HepG2 (cell line): ENCODE results near the gene NGEF. TPM values are rescaled to one million over a fixed set of nuclear protein-coding genes. Genes with fewer than 3 reads are reported as not detected.

Experiments
- AGO2 ChIP-seq: fragments of 200-400 bp; formaldehyde crosslinking; optimal IDR thresholded peaks from 2 replicates; pipeline ENCODE3; 2017; ENCODE audit warnings: mild to moderate bottlenecking, low read depth, low read length, moderate library complexity
- ARHGAP35 ChIP-seq: sonication (generic); formaldehyde crosslinking; IDR thresholded peaks from 2 replicates; pipeline ENCODE4 v1.9.0; 2022; ENCODE audit warnings: mild to moderate bottlenecking, inconsistent platforms, moderate library complexity, missing genetic modification reagents, borderline replicate concordance
- ATM ChIP-seq: fragments of 450-650 bp; IDR thresholded peaks from 2 replicates; pipeline ENCODE4 v1.7.1; 2017; ENCODE audit warnings: mild to moderate bottlenecking, borderline replicate concordance
- BCLAF1 ChIP-seq: fragments of 450-650 bp; IDR thresholded peaks from 2 replicates; pipeline ENCODE4 v1.6.1; 2017; ENCODE audit warnings: mild to moderate bottlenecking
- ETV6 ChIP-seq: sonication (generic); formaldehyde crosslinking; conservative IDR thresholded peaks from 2 replicates; pipeline ENCODE4 v1.4.0; 2020; ENCODE audit warnings: missing genetic modification reagents
- FOXA3 ChIP-seq: IDR thresholded peaks from 2 replicates; pipeline ENCODE4 v1.6.1; 2016; ENCODE audit warnings: missing genetic modification reagents, missing compliant biosample characterization
- GPN1 ChIP-seq: sonication (generic); formaldehyde crosslinking; IDR thresholded peaks from 2 replicates; pipeline ENCODE4 v1.5.1; 2020; ENCODE audit warnings: missing genetic modification reagents, borderline replicate concordance
- KDM5B ChIP-seq: sonication (generic); formaldehyde crosslinking; IDR thresholded peaks from 2 replicates; pipeline ENCODE4 v1.4.0; 2020; ENCODE audit warnings: missing genetic modification reagents, mild to moderate bottlenecking, borderline replicate concordance
- KLF9 ChIP-seq: IDR thresholded peaks from 2 replicates; pipeline ENCODE4 v1.6.1; 2016; ENCODE audit warnings: low read depth
- LCORL ChIP-seq, 2 experiments: fragments of 450-650 bp in 1 of 2; sonication (generic) in 1 of 2; formaldehyde crosslinking in 1 of 2; IDR thresholded peaks; 2 replicates each; pipeline versions ENCODE4 v1.5.0 to v1.6.1; 2017 to 2020; ENCODE audit warnings: antibody characterized with exemption in 1 of 2, missing genetic modification reagents in 1 of 2
- NR0B2 ChIP-seq: sonication (generic); formaldehyde crosslinking; IDR thresholded peaks from 2 replicates; pipeline ENCODE4 v1.4.0; 2020; ENCODE audit warnings: mild to moderate bottlenecking, missing genetic modification reagents
- RBM22 ChIP-seq: fragments of 200-400 bp; formaldehyde crosslinking; optimal IDR thresholded peaks from 2 replicates; pipeline ENCODE3; 2017; ENCODE audit warnings: mild to moderate bottlenecking, low read length, moderate library complexity
- SAFB2 ChIP-seq: sonication (generic); formaldehyde crosslinking; IDR thresholded peaks from 2 replicates; pipeline ENCODE4 v1.5.1; 2020; ENCODE audit warnings: missing genetic modification reagents, low read depth, mild to moderate bottlenecking, borderline replicate concordance
- TMF1 ChIP-seq: sonication (generic); formaldehyde crosslinking; IDR thresholded peaks from 2 replicates; pipeline ENCODE4 v1.8.1; 2022; ENCODE audit warnings: low read depth, missing genetic modification reagents
- ZC3H13 ChIP-seq: sonication (generic); formaldehyde crosslinking; IDR thresholded peaks from 2 replicates; pipeline ENCODE4 v1.8.1; 2023; ENCODE audit warnings: mild to moderate bottlenecking, missing genetic modification reagents, moderate library complexity
- ZFP36L1 ChIP-seq: sonication (generic); formaldehyde crosslinking; IDR thresholded peaks from 2 replicates; pipeline ENCODE4 v1.8.0; 2022; ENCODE audit warnings: mild to moderate bottlenecking, missing genetic modification reagents, moderate library complexity
- ZFP82 ChIP-seq: sonication (generic); formaldehyde crosslinking; IDR thresholded peaks from 2 replicates; pipeline ENCODE4 v1.5.1; 2020; ENCODE audit warnings: mild to moderate bottlenecking, missing genetic modification reagents, borderline replicate concordance
- ZNF263 ChIP-seq: sonication (generic); formaldehyde crosslinking; IDR thresholded peaks from 2 replicates; pipeline ENCODE4 v1.4.0; 2020; ENCODE audit warnings: missing genetic modification reagents
- ZNF274 ChIP-seq: sonication (generic); formaldehyde crosslinking; IDR thresholded peaks from 2 replicates; pipeline ENCODE4 v1.5.1; 2020; ENCODE audit warnings: mild to moderate bottlenecking, missing genetic modification reagents
- ZNF784 ChIP-seq: sonication (generic); formaldehyde crosslinking; IDR thresholded peaks from 2 replicates; pipeline ENCODE4 v1.5.1; 2020; ENCODE audit warnings: missing genetic modification reagents, mild to moderate bottlenecking, borderline replicate concordance
- ZUFSP ChIP-seq: sonication (generic); formaldehyde crosslinking; IDR thresholded peaks from 2 replicates; pipeline ENCODE4 v1.9.0; 2021; ENCODE audit warnings: missing genetic modification reagents, mild to moderate bottlenecking, borderline replicate concordance
- polyA plus RNA-seq, 8 experiments: library from polyadenylated mRNA; depleted of rRNA in 3 of 8; stranded (reverse) in 7 of 8; unstranded in 1 of 8; fragments of >200 nt; fragmentation: Illumina TruSeq in 4 of 8; extraction: Trizol in 4 of 8; gene quantifications; 2 replicates each; pipeline versions ENCODE4 v1.2.1 to v1.2.3, GENCODE V29; 2011 to 2016; ENCODE audit warnings: low read depth in 4 of 8, missing spikeins in 1 of 8, mixed read lengths in 1 of 8; ENCODE audit not compliant: insufficient read depth in 1 of 8
- total RNA-seq, 5 experiments: library from RNA; depleted of rRNA; stranded (reverse); fragments of >200 nt; fragmentation: Illumina TruSeq; extraction: Trizol; gene quantifications; 2 replicates each; pipeline ENCODE4 v1.2.3, GENCODE V29; 2016; ENCODE audit warnings: low read depth in 1 of 5
- TF ChIP-seq, protein P1 (sequence below): sonication (generic); formaldehyde crosslinking; IDR thresholded peaks from 2 replicates; pipeline ENCODE4 v1.4.0; 2020; ENCODE audit warnings: missing genetic modification reagents, borderline replicate concordance

Gene NGEF
- total and polyA plus RNA-seq, 2 of the 13 experiments (the other 11 are each of a cell fraction or from before 2014, with no cell fraction given), result 14.4 to 36.9 TPM

GRCh38 chr2:232878855-232879617, 134.0 kb downstream of the NGEF start (continued):
- TF ChIP-seq KLF9 (CRISPR knock-in tag) (no peak), GPN1 (CRISPR knock-in tag) (no peak), AGO2 (peak; percentile 99), ATM (no peak), ZUFSP (CRISPR knock-in tag) (no peak), ZNF784 (CRISPR knock-in tag) (no peak), ETV6 (CRISPR knock-in tag) (no peak), ZNF274 (CRISPR knock-in tag) (0 out of 2 replicates have a peak, but pooled peaks have one; percentile 36), TMF1 (CRISPR knock-in tag) (0 out of 2 replicates have a peak, but pooled peaks have one; percentile 21), ARHGAP35 (CRISPR knock-in tag) (no peak), BCLAF1 (no peak), ZFP82 (CRISPR knock-in tag) (no peak), LCORL (IDR thresholded peaks at IDR 0.05) (no peak), LCORL (CRISPR knock-in tag; IDR thresholded peaks at IDR 0.05) (no peak), ZC3H13 (CRISPR knock-in tag) (0 out of 2 replicates have a peak, but pooled peaks have one; percentile 32), RBM22 (peak; percentile 88), ZFP36L1 (CRISPR knock-in tag) (no peak), KDM5B (CRISPR knock-in tag) (0 out of 2 replicates have a peak, but pooled peaks have one; percentile 24), FOXA3 (CRISPR knock-in tag) (0 out of 2 replicates have a peak, but pooled peaks have one; percentile 28), SAFB2 (0 out of 2 replicates have a peak, but pooled peaks have one; percentile 44), ZNF263 (0 out of 2 replicates have a peak, but pooled peaks have one; percentile 47), NR0B2 (CRISPR knock-in tag) (peak; percentile 33; the same call in 1 of the 2 replicates)
- TF ChIP-seq, protein P1, sequence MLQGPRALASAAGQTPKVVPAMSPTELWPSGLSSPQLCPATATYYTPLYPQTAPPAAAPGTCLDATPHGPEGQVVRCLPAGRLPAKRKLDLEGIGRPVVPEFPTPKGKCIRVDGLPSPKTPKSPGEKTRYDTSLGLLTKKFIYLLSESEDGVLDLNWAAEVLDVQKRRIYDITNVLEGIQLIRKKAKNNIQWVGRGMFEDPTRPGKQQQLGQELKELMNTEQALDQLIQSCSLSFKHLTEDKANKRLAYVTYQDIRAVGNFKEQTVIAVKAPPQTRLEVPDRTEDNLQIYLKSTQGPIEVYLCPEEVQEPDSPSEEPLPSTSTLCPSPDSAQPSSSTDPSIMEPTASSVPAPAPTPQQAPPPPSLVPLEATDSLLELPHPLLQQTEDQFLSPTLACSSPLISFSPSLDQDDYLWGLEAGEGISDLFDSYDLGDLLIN (CRISPR knock-in tag), result no peak
